Measurements from ENCODE around the gene MINK1.
"Not testable (repeated sequence)": the region's sequence is repeated elsewhere in the genome, so short reads cannot be mapped to it uniquely, and the experiment has no call there.

The MINK1 gene

GRCh38 chr17:4901108-4901647, 68.0 kb downstream of the MINK1 start:
- no peak for DNase-seq

GRCh38 chr17:4901648-4902344, 68.7 kb downstream of the MINK1 start:
- DNase-seq = peak; percentile 17

GRCh38 chr17:4902540-4902939, 69.4 kb downstream of the MINK1 start:
- DNase-seq = no peak

- peak; percentile 71 for DNase-seq
Observed at GRCh38 chr17:4903051-4903818, 70.1 kb downstream of the MINK1 start, which contains the start of gene CHRNE. Gene CHRNE (minus strand): TSS chr17:4903098. CDS start chr17:4903063, 35 bp downstream.

GRCh38 chr17:4906642-4907041, 73.5 kb downstream of the MINK1 start:
- DNase-seq = not testable (repeated sequence)

GRCh38 chr17:4908301-4908700, 75.2 kb downstream of the MINK1 start:
- DNase-seq = no peak

- DNase-seq = peak; percentile 60
Observed at GRCh38 chr17:4908711-4909496, 75.8 kb downstream of the MINK1 start.

GRCh38 chr17:4913994-4914393, 80.9 kb downstream of the MINK1 start:
- DNase-seq = no peak

GRCh38 chr17:4914551-4914950, 81.4 kb downstream of the MINK1 start:
- DNase-seq = not testable (repeated sequence)

- no peak for DNase-seq
Observed at GRCh38 chr17:4919511-4920047, 86.4 kb downstream of the MINK1 start.

GRCh38 chr17:4920351-4921048, 87.4 kb downstream of the MINK1 start:
- DNase-seq = no peak

- DNase-seq = no peak
Observed at GRCh38 chr17:4921320-4921719, 88.2 kb downstream of the MINK1 start.

GRCh38 chr17:4926577-4927335, 93.6 kb downstream of the MINK1 start:
- not testable (repeated sequence) for DNase-seq

GRCh38 chr17:4928881-4929280, 95.7 kb downstream of the MINK1 start:
- DNase-seq = no peak

GRCh38 chr17:4931963-4932362, 98.8 kb downstream of the MINK1 start, which contains the start of gene GP1BA:
Gene GP1BA (plus strand): TSS chr17:4932277. CDS start chr17:4932605, 328 bp downstream.
- DNase-seq = no peak

- DNase-seq = no peak
Observed at GRCh38 chr17:4932756-4933155, 99.6 kb downstream of the MINK1 start.

GRCh38 chr17:4933646-4934045, 100.5 kb downstream of the MINK1 start:
- DNase-seq = no peak

GRCh38 chr17:4934173-4934979, 101.2 kb downstream of the MINK1 start:
- DNase-seq = no peak

GRCh38 chr17:4935650-4936049, 102.5 kb downstream of the MINK1 start:
- no peak for DNase-seq

- no peak for DNase-seq
Observed at GRCh38 chr17:4936436-4936835, 103.3 kb downstream of the MINK1 start.
